ENCODE data around the gene GPC3.

The GPC3 gene

DNA sequence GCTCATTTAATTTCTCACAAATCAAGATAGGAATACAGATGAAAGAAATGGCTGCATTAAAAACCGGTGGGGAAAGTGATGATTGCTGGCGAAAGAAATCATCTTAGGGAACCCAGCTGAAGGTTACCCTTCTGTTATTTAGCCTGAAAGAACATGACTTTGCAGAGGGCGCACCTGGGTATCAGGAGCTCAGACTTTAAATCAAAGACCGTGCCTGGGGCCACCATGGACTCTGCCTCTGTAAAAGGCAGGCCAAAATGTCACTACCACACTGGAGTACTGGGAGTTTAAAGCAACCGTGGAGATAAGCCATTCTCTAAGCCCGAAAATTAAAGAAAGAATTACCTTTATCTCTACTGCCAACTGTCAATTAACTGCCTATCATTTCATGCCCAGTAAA lies 24.3 kb downstream of the GPC3 start:
- H3K4me3 ChIP-seq (ENCODE audit: low read length) = no peak overlapping the region
- H3K4me1 ChIP-seq (ENCODE audit: control insufficient read depth, low read length) = no peaks in the 10 kb centered on the region
- H3K36me3 ChIP-seq (ENCODE audit: control insufficient read depth, low read length) = no peaks in the 10 kb centered on the region
- H3K4me2 ChIP-seq (ENCODE audit: low read length) = no peak overlapping the region
- H3F3A ChIP-seq (ENCODE audit: control insufficient read depth, insufficient read depth) = no peaks in the 10 kb centered on the region
- no peak overlapping the region for H3K27ac ChIP-seq (ENCODE audit: low read depth, low read length)
- H3K9me2 ChIP-seq (replicated peaks; ENCODE audit: control insufficient read depth, low read length) = no peaks in the 10 kb centered on the region
- no peaks in the 10 kb centered on the region for H3K27me3 ChIP-seq (ENCODE audit: control insufficient read depth, low read length)
- TF ChIP-seq EZH2phosphoT487 (IDR thresholded peaks at IDR 0.05; ENCODE audit: borderline replicate concordance, low read length) = no peak
- TF ChIP-seq, protein P1, sequence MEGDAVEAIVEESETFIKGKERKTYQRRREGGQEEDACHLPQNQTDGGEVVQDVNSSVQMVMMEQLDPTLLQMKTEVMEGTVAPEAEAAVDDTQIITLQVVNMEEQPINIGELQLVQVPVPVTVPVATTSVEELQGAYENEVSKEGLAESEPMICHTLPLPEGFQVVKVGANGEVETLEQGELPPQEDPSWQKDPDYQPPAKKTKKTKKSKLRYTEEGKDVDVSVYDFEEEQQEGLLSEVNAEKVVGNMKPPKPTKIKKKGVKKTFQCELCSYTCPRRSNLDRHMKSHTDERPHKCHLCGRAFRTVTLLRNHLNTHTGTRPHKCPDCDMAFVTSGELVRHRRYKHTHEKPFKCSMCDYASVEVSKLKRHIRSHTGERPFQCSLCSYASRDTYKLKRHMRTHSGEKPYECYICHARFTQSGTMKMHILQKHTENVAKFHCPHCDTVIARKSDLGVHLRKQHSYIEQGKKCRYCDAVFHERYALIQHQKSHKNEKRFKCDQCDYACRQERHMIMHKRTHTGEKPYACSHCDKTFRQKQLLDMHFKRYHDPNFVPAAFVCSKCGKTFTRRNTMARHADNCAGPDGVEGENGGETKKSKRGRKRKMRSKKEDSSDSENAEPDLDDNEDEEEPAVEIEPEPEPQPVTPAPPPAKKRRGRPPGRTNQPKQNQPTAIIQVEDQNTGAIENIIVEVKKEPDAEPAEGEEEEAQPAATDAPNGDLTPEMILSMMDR (IDR thresholded peaks at IDR 0.05; ENCODE audit: low read depth, low read length, poor library complexity, severe bottlenecking) = no peak
- no peaks in the 10 kb centered on the region for H3K79me2 ChIP-seq (ENCODE audit: control insufficient read depth, low read length)
- H4K20me1 ChIP-seq (ENCODE audit: control insufficient read depth, insufficient read depth, low read depth, low read length) = no peaks in the 10 kb centered on the region
- no peaks in the 10 kb centered on the region for H3K9me3 ChIP-seq (ENCODE audit: control insufficient read depth, insufficient read depth, low read length)

DNA sequence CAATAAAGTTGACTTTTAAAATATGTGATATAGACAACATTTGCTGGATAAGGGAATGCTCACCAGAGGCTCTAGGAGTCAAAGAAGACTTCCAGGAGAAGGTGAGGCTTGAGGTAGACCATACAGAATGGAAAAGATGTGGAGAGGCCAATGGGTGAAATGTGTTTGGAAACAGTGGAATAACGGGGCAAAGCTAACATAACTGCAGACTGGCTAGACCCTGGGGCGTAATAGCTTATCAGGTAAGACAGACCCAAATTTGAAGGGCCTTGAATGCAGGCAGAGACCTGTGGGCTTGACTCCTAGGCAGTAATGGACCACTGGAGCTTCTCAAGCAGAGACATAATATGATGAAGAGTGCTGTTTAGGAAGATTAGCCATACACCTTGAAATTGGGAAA lies 25.4 kb downstream of the GPC3 start:
- no peak overlapping the region for H3K4me2 ChIP-seq (ENCODE audit: low read length)
- no peaks in the 10 kb centered on the region for H3K9me2 ChIP-seq (replicated peaks; ENCODE audit: control insufficient read depth, low read length)
- no peaks in the 10 kb centered on the region for H3K27me3 ChIP-seq (ENCODE audit: control insufficient read depth, low read length)
- no peaks in the 10 kb centered on the region for H3F3A ChIP-seq (ENCODE audit: control insufficient read depth, insufficient read depth)
- H3K4me3 ChIP-seq (ENCODE audit: low read length) = no peak overlapping the region
- no peaks in the 10 kb centered on the region for H3K36me3 ChIP-seq (ENCODE audit: control insufficient read depth, low read length)
- H3K9me3 ChIP-seq (ENCODE audit: control insufficient read depth, insufficient read depth, low read length) = no peaks in the 10 kb centered on the region
- TF ChIP-seq, protein P1 (IDR thresholded peaks at IDR 0.05; ENCODE audit: low read depth, low read length, poor library complexity, severe bottlenecking) = no peak
- no peak for TF ChIP-seq EZH2phosphoT487 (IDR thresholded peaks at IDR 0.05; ENCODE audit: borderline replicate concordance, low read length)
- H3K27ac ChIP-seq (ENCODE audit: low read depth, low read length) = no peak overlapping the region
- H4K20me1 ChIP-seq (ENCODE audit: control insufficient read depth, insufficient read depth, low read depth, low read length) = no peaks in the 10 kb centered on the region
- no peaks in the 10 kb centered on the region for H3K79me2 ChIP-seq (ENCODE audit: control insufficient read depth, low read length)
- no peaks in the 10 kb centered on the region for H3K4me1 ChIP-seq (ENCODE audit: control insufficient read depth, low read length)

DNA sequence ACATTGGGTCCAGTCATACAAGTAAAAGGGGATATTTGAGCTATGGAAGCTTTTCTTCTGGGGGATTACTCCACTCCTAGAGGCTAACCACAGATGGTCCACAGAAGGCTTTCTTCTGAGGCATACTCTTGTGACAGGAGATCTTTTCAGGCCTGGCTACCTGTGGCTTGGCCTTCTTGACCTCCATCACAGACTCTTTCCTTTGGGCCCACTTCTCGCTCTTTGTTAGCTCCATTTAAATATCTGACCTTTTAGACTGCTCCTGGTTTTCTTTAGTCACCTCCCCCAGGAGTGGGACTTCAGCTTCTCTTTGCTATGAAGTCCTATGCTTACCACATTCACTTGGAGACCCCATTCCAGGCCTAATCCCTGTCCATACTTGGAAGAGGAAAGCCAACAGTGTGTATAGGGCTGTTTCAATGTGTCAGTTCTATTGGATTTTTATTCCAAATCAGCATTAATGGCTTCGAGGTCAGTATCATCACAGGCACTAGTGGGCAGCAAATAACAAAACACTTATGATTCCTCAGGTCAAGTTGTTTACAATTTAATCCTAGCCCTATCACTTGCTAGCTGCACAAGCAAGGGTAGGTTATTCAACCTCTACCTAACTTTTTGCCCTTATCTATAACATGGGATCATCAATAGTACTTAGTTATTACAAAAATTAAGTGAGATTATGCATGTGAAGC lies 26.3 kb downstream of the GPC3 start:
- H3K79me2 ChIP-seq (ENCODE audit: control insufficient read depth, low read length) = no peaks in the 10 kb centered on the region
- no peaks in the 10 kb centered on the region for H3K27me3 ChIP-seq (ENCODE audit: control insufficient read depth, low read length)
- no peak overlapping the region for H3K4me2 ChIP-seq (ENCODE audit: low read length)
- H3K4me3 ChIP-seq (ENCODE audit: low read length) = no peak overlapping the region
- no peaks in the 10 kb centered on the region for H3K4me1 ChIP-seq (ENCODE audit: control insufficient read depth, low read length)
- H3F3A ChIP-seq (ENCODE audit: control insufficient read depth, insufficient read depth) = no peaks in the 10 kb centered on the region
- no peak overlapping the region for H3K27ac ChIP-seq (ENCODE audit: low read depth, low read length)
- no peaks in the 10 kb centered on the region for H3K9me3 ChIP-seq (ENCODE audit: control insufficient read depth, insufficient read depth, low read length)
- H3K36me3 ChIP-seq (ENCODE audit: control insufficient read depth, low read length) = no peaks in the 10 kb centered on the region
- no peak for TF ChIP-seq EZH2phosphoT487 (IDR thresholded peaks at IDR 0.05; ENCODE audit: borderline replicate concordance, low read length)
- TF ChIP-seq, protein P1 (IDR thresholded peaks at IDR 0.05; ENCODE audit: low read depth, low read length, poor library complexity, severe bottlenecking) = no peak
- no peaks in the 10 kb centered on the region for H3K9me2 ChIP-seq (replicated peaks; ENCODE audit: control insufficient read depth, low read length)
- no peaks in the 10 kb centered on the region for H4K20me1 ChIP-seq (ENCODE audit: control insufficient read depth, insufficient read depth, low read depth, low read length)

All from DOHH2 (cell line).